ENCODE results near the gene PRTG.

- TF ChIP-seq CTCF (IDR thresholded peaks at IDR 0.05; ENCODE audit: low read depth, low read length) (no peak), EZH2phosphoT487 (IDR thresholded peaks at IDR 0.05; ENCODE audit: low read depth) (no peak)
These were observed 178.4 kb downstream of the PRTG start for GRCh38 chr15:55564347-55565145.

Measured in OCI-LY3 (cell line).